ENCODE results near the gene ZDHHC22. TPM values are rescaled to one million over a fixed set of nuclear protein-coding genes. Genes with fewer than 3 reads are reported as not detected.

The ZDHHC22 gene
- total RNA-seq, 1 experiment from 2014 or later: under 0.01 TPM

- no peak for DNase-seq (ENCODE audit: low read depth)
Measured at GRCh38 chr14:77128414-77128891, 13.1 kb downstream of the ZDHHC22 start.

- no peak for DNase-seq (ENCODE audit: low read depth)
Measured at GRCh38 chr14:77126461-77126990, 15.1 kb downstream of the ZDHHC22 start.

- no peak for DNase-seq (ENCODE audit: low read depth)
Measured at GRCh38 chr14:77125823-77126325, 15.7 kb downstream of the ZDHHC22 start.

- DNase-seq (ENCODE audit: low read depth): no peak
Measured at GRCh38 chr14:77125281-77125801, 16.2 kb downstream of the ZDHHC22 start.

- DNase-seq (ENCODE audit: low read depth): no peak
Measured at GRCh38 chr14:77124345-77125280, 17.0 kb downstream of the ZDHHC22 start.

GRCh38 chr14:77123381-77124325, 17.9 kb downstream of the ZDHHC22 start:
- no peak for DNase-seq (ENCODE audit: low read depth)

- DNase-seq (ENCODE audit: low read depth): no peak
Measured at GRCh38 chr14:77122526-77123125, 19.0 kb downstream of the ZDHHC22 start.

GRCh38 chr14:77120771-77121743, 20.5 kb downstream of the ZDHHC22 start:
- no peak for DNase-seq (ENCODE audit: low read depth)

GRCh38 chr14:77119851-77120250, 21.7 kb downstream of the ZDHHC22 start:
- DNase-seq (ENCODE audit: low read depth): no peak

- no peak for DNase-seq (ENCODE audit: low read depth)
Measured at GRCh38 chr14:77116172-77116817, 25.3 kb downstream of the ZDHHC22 start.

- DNase-seq (ENCODE audit: low read depth): no peak
Measured at GRCh38 chr14:77114609-77115008, 27.0 kb downstream of the ZDHHC22 start.

GRCh38 chr14:77113644-77114043, 27.9 kb downstream of the ZDHHC22 start:
- no peak for DNase-seq (ENCODE audit: low read depth)

- DNase-seq (ENCODE audit: low read depth): no peak
Measured at GRCh38 chr14:77111021-77111420, 30.6 kb downstream of the ZDHHC22 start.

- no peak for DNase-seq (ENCODE audit: low read depth)
Measured at GRCh38 chr14:77110286-77110685, 31.3 kb downstream of the ZDHHC22 start.

- DNase-seq (ENCODE audit: low read depth): no peak
Measured at GRCh38 chr14:77109656-77110055, 31.9 kb downstream of the ZDHHC22 start.

- no peak for DNase-seq (ENCODE audit: low read depth)
Measured at GRCh38 chr14:77108753-77109152, 32.8 kb downstream of the ZDHHC22 start.

- DNase-seq (ENCODE audit: low read depth): no peak
Measured at GRCh38 chr14:77107228-77107627, 34.4 kb downstream of the ZDHHC22 start.

- DNase-seq (ENCODE audit: low read depth): no peak
Measured at GRCh38 chr14:77106666-77107065, 34.9 kb downstream of the ZDHHC22 start.
